Ovary (tissue), 3 donors: Measurements from ENCODE around the gene TYW1B.
"Not testable (repeated sequence)": the region's sequence is repeated elsewhere in the genome, so short reads cannot be mapped to it uniquely, and the experiment has no call there.

ENCODE experiments used
- POLR2A ChIP-seq: fragments of 450-650 bp; IDR thresholded peaks from one replicate; pipeline ENCODE4 v1.6.1; 2017; ENCODE audit warnings: antibody characterized with exemption, mild to moderate bottlenecking, moderate library complexity
- TF ChIP-seq, protein P1 (sequence below), 3 donors: fragments of 450-650 bp in 2 of 3; fragments of 200-600 bp in 1 of 3; IDR thresholded peaks; one replicate each; pipeline versions ENCODE4 v1.5.1 to v1.8.0; 2016 to 2022; ENCODE audit warnings: antibody characterized with exemption in 3 of 3, mild to moderate bottlenecking in 1 of 3
- donor health status: DM: no; HTN: no; CAD: no.

DNA sequence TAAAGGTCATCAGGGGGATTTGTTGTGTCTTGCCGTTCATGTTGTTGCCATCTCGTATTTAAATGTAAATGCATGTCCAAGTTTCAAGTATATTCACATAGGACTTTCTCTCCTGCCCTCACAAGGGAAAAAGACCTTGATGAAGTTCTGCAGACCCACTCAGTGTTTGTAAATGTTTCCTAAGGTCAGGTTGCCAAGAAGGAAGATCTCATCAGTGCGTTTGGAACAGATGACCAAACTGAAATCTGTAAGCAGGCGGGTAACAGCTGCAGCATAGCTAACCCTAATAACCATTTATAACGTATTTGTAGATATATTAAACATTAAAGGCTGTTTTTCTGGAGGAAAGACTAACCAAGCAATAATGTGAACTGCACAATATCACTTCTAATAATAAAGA lies 2.6 kb upstream of the TYW1B start:
- TF ChIP-seq, protein P1, sequence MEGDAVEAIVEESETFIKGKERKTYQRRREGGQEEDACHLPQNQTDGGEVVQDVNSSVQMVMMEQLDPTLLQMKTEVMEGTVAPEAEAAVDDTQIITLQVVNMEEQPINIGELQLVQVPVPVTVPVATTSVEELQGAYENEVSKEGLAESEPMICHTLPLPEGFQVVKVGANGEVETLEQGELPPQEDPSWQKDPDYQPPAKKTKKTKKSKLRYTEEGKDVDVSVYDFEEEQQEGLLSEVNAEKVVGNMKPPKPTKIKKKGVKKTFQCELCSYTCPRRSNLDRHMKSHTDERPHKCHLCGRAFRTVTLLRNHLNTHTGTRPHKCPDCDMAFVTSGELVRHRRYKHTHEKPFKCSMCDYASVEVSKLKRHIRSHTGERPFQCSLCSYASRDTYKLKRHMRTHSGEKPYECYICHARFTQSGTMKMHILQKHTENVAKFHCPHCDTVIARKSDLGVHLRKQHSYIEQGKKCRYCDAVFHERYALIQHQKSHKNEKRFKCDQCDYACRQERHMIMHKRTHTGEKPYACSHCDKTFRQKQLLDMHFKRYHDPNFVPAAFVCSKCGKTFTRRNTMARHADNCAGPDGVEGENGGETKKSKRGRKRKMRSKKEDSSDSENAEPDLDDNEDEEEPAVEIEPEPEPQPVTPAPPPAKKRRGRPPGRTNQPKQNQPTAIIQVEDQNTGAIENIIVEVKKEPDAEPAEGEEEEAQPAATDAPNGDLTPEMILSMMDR (IDR thresholded peaks at IDR 0.05), result not testable (repeated sequence)
- not testable (repeated sequence) for TF ChIP-seq POLR2A
